GM12891 (cell line): Measurements from ENCODE around the gene AGPAT3.

Experiments used
- POLR2A ChIP-seq: IDR thresholded peaks from 2 replicates; pipeline ENCODE4 v1.6.1; 2011; ENCODE audit warnings: low read depth, low read length, control low read depth
- POLR2AphosphoS5 ChIP-seq: IDR thresholded peaks from 2 replicates; pipeline ENCODE4 v1.6.1; 2011; ENCODE audit warnings: low read depth, low read length, control low read depth

GRCh38 chr21:43944757-43945156 lies 79.7 kb downstream of the AGPAT3 start:
- TF ChIP-seq POLR2AphosphoS5 (no peak), POLR2A (no peak)
